GM19372 (cell line): Measurements from ENCODE around the gene TOP3B.

Experiments used
- ATAC-seq: cut with Tn5 transposase; IDR thresholded peaks from one replicate; pipeline ENCODE4 v1.9.1; 2021; ENCODE audit warnings: mild to moderate bottlenecking, low read depth, moderate library complexity; ENCODE audit not compliant: unreplicated experiment

Gene TOP3B, protein sequence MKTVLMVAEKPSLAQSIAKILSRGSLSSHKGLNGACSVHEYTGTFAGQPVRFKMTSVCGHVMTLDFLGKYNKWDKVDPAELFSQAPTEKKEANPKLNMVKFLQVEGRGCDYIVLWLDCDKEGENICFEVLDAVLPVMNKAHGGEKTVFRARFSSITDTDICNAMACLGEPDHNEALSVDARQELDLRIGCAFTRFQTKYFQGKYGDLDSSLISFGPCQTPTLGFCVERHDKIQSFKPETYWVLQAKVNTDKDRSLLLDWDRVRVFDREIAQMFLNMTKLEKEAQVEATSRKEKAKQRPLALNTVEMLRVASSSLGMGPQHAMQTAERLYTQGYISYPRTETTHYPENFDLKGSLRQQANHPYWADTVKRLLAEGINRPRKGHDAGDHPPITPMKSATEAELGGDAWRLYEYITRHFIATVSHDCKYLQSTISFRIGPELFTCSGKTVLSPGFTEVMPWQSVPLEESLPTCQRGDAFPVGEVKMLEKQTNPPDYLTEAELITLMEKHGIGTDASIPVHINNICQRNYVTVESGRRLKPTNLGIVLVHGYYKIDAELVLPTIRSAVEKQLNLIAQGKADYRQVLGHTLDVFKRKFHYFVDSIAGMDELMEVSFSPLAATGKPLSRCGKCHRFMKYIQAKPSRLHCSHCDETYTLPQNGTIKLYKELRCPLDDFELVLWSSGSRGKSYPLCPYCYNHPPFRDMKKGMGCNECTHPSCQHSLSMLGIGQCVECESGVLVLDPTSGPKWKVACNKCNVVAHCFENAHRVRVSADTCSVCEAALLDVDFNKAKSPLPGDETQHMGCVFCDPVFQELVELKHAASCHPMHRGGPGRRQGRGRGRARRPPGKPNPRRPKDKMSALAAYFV

DNA sequence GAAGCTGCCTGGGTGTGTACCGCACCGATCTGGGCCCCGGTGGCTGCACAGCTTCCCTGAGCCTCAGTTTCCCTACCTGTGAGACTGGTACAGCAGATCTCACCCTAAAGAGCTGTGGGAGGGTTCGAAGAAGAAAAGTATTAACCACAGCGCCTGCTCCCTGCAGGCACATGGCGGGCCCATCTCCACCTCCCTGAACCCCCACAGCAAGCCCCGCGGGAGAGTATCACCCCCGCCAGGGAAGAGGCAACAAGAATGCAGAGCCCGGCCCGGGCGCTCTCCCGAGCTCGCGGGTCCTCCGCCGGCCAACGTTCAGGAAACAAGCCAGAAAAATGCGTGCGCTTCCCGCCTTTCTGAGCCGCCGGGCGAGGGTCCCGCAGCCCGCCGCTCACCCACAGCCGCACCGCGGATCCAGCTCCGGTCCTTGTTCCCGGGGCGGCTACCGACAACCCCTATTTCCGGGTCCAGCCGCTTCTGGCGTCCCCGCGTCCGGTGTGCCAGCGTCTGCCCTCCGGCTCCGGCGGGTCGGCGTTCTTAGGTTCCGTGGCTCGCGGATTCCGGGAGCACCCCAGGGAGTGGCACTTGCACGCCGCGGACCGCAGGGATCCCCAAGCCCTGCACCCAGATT is at the start of gene TOP3B:
TSS of gene TOP3B (minus strand) at position 450 of the 628 bp plus-strand sequence. CDS start 7,078 bp downstream, outside the sequence.
- ATAC-seq, result no peak

DNA sequence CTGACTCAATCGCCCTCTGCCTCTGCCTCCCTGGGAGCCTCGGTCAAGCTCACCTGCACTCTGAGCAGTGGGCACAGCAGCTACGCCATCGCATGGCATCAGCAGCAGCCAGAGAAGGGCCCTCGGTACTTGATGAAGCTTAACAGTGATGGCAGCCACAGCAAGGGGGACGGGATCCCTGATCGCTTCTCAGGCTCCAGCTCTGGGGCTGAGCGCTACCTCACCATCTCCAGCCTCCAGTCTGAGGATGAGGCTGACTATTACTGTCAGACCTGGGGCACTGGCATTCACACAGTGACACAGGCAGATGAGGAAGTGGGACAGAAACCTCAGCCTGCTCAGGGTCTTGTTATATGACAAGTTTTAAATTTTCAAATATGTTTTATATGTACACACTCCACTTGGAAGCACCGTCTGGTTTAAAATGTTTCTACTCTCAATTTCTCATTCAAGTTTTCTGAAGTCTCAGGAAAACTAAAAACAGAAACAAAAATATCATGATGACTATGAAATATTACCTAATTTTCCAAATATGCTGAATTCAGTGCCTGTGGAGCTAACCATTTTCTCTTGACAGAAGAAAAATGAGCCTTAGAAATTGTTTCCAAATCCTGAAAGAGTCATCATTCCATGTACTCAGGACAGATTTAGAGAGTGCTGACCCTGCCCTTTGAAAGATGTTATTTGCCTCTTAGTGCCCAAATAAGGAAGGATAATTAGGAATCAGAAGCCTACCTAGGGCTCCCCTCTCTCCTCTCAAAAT is 48.8 kb upstream of the TOP3B start:
- ATAC-seq, result no peak

DNA sequence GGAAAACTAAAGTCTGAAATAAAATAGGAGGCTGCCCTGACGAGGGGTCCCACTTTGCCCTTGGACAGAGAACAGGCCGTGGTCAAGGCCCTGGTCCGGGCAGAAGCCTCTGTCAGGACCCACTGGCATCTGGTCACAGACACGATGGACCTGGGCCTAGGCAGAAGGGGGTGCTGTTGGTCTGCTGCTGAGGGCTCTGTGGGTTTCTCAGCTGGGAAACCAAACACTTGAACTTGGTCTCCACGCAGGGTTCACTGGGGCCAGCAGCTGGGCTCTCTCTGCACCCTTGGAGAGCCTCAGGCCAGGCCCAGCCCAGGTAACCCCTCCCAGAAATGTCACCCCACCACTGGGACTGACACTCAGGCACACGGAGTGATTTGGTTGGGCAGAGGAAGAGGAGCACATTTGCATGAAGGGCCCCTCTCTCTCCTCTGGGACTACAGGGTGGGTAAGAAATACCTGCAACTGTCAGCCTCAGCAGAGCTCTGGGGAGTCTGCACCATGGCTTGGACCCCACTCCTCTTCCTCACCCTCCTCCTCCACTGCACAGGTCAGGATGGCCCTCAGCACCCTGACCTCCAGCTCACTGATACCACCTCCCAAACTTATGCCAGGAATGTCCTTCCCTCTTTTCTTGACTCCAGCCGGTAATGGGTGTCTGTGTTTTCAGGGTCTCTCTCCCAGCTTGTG is 48.1 kb upstream of the TOP3B start:
- ATAC-seq, result no peak

DNA sequence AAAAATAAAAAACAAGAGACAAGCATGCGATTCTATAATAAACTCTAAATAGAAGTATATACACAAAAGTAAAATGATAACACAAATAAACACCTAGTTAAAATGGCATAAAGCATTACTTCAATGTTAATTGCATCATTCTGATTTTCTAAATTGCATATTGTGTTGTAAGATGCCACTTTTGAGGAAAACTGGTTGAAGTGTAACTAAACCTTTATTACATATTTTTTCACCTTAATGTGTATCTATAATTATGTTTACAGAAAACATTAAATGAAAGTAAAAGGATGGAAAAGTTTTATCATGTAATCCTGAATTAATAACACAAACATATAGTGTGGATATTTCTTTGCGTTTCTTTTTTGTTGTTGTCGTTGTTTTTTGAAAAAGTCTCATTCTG is 45.4 kb upstream of the TOP3B start:
- no peak for ATAC-seq

DNA sequence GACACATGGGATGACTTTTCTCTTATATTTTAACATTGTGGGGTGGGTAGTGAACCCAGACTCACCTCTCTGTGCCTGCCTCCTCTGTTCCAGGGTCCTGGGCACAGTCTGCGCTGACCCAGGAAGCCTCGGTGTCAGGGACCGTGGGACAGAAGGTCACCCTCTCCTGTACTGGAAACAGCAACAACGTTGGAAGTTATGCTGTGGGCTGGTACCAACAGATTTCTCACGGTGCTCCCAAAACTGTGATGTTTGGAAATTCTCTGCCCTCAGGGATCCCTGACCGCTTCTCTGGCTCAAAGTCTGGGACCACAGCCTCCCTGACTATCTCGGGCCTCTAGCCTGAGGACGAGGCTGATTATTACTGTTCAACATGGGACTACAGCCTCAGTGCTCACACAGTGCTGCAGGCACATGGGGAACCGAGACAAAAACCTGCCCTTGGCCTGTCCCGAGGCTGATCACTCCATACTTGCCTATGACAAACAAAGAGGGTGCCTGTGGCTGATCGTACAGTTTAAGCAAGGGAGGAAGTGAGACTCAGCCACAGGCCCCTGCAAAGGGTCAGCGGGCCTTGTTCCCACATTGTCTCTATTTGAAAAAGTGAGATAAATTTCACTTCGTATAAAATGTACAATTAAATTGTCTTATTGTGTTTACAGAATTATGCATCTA is 43.7 kb upstream of the TOP3B start:
- ATAC-seq, result no peak

DNA sequence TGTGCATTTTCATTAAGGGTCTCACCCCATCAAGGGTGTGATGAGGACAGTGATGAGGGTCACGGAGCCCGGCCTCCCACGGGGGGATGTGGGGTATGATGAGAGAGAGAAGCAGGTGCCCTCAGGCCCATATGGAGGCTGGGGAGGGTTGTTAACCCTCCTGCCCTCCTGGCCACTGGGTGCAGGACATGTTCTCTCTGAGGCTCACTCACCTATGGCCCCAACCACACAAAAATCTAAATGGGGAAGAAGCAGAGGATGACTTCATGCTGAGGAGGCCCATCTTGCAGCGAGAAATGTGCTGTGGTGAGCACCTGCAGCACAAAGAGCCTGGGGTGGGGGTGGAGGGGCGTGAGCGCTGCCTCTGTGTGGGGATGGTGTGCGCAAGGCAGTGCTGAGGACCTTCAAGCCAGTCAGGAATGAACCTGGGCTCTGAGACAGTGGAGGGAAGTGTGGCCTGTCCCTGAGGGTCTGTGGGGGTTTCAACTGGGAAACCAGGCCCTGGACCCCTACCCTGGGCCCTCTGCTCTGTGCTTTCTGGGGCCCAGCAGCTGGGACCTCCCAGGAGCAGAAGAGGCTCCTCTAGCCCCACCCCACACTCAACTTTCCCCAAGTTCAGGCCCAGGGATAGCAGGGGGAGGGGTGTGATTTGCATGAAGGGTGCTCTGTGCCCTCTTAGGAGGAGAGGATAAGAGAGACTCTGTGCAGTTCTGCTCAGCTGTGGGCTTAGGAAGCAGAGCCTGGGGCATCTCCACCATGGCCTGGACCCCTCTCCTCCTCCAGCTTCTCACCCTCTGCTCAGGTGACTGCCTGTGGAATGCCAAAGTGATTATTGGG is 43.0 kb upstream of the TOP3B start:
- no peak for ATAC-seq

DNA sequence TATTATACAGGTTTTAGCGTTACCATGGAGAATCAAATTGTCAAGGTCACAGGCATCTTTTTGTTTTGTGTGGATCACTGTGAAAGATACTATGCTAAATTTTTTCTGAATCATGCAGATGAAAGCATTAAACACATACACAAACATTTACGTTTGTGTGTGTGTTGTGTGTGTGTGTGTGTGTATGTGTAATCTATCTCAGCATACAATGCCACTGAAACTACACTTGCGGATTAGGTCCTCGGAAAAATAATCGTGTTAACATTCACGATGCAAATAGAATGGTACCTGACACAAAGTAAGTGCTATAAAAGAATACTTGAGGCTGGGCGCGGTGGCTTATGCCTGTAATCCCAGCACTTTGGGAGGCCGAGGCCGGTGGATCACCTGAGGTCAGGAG is 41.9 kb upstream of the TOP3B start:
- ATAC-seq, result no peak

DNA sequence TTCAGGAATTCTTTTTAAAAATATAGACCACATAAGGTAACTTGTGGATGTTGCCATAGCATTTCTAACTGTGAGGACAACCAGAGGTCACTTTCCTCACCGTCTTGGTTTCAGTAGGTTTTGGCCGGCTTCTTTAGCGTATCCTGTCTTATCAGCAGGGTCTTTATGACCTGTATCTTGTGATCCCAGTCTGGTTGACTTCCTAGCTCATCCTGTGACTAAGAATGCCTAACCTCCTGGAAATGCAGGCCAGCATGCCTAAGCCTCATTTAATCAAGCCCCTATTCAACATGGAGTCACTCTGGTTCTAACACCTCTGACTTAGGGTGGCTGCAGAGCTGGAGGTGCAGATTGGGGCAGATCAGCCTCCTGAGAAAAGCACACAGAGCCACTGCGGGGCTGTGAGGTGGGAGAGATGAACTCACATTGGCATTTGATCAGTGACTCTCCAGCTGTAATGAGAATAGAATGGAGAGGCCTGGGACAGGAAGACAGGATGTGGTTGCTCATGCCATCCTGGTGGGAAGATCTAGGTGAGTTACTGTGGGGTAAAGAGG is 41.1 kb upstream of the TOP3B start:
- ATAC-seq, result no peak

DNA sequence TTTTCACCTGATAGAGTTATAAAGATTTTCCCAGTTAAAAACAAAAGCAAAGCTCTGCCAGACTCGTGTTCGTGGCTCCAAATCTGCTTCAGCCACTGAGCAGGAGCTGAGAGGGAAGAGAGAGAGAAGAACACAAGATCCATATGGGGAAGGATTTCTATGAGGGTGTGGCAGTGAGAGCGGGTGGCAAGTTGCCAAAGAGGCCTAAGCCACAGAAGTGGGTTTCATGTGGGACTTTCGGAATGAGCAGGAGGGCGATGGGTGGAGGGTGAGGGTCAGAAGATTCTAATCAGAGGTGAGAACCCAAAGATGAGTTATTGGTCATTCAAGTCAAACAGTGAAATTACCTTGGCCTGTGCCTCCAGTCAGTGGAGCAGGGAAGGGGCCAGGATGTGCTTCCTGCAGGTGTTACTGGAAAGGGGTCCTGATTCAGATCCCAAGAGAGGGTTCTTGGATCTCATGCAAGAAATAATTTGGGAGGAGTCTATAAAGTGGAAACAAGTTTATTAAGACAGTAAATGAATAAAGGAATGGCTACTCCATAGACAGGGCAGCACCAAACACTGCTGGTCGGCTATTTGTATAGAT is 40.5 kb upstream of the TOP3B start:
- no peak for ATAC-seq

DNA sequence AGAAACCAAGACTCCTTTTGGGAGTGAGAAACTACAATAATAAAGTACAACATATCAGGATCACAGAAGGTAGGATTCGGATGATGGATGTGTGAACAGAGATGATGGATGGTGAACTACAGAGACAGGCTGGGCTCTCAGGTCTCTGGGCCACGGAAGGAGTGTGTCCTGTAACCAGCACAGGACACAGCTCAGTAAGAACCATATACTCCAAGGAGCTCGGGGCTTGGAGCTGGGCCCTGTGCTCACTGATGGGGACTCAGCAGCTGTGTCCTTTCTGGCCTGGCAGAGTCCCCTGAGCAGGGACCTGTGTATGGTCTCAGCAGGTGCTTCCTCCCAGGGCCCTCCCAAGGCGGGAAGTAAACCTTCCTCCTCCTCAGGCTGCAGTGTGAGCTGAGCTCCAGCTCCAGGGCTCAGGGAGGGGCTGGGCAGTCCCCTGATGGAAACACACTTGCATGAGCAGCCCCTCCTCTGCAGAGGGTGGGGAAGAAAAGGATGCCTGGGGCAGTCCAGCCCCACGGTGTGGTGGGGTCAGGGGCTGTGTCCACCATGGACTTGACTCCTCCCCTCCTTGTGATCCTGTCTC is 39.8 kb upstream of the TOP3B start:
- no peak for ATAC-seq

DNA sequence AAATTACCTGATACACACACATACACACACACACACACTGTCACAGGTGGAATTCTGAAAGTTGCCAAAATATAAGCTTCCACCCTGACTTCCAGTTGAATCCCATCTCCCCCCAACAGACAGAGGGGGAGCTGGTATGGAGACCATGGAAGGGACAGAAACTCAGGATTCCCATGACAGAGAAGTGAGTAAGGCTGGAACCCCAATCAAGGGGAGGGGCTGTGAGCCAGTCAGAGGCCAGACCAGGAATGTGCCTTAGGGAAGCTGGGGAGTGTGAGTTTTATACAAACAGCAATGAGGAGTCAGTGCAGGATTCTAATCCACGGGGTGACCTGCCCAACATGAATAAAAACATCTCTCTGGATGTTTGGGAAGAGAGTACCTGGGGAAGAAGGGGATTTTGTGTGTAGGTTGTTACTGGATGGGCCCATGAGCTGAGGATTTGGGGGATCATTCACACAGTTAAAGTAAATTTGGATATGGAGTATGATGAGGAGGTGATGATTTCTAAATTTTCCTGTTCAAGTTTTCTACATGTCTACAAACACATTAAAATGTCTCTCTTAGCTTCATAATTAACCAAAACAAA is 38.7 kb upstream of the TOP3B start:
- no peak for ATAC-seq

DNA sequence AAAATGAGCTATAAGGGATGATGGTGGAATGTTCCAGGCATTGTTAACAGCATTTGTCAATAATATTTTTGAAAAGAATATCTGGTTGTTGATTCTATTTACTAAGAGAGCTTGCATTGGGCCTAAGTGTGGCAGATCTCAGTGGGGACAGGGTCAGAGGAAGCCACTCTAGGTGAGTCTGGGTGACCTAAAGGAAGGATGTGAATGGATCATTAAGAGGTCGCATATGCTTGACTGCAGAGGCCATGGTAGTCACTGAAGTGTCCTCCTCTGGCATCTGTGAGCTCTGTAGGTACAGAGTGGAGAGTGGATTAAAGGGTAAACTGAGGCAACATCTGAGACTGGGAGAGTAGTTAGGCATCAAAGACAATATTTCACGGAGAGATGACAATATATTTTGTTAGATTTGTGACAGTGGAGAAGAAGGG is 37.9 kb upstream of the TOP3B start:
- ATAC-seq, result no peak

DNA sequence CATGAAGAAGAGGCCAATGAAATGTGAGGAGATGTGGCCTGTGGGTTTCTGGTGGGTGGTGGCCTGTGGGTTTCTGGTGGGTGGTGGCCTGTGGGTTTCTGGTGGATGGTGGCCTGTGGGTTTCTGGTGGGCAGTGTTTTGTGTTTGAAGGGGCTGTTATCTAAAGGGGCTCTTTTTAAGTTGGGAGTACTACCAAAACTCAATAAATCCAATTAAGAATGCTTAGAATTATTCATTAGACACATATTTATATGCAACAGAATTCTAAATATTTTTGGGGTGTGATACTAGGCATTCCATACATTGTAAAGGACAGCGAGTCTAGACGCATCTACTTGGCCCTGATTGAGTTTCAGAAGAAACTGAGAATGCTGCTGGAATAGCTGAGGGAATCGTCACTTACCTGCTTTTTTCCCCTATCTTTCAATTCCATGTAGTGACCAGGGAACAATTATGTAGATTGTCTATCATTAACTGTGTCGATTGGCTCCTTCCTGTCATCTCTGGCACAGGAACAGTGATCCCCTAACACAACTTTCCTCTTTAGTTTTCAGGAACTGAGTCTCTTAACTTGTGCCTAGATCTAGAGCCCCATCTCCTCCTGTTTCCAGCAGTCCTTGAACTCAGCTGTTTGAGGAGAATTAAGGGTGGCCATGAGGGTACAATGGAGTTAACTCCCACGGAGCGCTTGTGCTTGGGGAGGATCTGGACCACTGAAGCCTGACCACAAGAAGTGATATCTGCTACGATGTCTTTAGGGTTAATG is 37.3 kb upstream of the TOP3B start:
- no peak for ATAC-seq

DNA sequence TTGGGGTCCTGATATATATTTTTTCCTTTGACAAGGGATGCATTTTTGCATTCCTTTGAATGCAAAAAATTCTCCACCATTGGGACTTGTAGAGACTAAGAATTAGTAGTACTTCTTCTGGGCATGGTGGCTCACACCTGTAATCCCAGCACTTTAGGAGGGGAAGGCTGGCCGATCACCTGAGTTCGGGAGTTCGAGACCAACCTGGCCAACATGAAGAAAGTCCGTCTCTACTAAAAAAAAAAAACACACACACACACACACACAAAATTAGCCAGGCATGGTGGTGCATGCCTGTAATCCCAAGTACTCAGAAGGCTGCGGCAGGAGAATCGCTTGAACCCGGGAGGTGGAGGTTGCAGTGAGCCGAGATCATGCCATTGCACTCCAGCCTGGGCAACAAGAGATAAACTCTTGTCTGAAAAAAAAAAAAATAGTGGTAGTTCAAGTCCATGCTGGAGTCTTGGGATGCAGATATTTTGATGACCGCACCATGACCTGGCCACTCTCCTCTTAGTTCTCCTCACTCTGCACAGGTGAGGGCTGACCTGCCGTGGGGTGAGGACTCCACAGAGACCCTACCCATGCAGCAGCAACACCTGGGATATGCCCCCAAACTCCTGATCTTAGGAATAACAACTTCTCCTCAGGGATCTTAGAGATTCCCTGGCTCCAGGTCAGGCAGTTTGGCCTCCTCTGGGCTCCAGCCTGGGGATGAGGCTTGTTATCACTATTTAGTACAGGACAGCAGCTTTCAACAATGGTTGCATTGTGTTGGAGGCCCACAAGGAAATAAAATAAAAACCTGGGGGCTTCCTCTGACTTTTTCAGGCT is 36.5 kb upstream of the TOP3B start:
- ATAC-seq, result no peak

DNA sequence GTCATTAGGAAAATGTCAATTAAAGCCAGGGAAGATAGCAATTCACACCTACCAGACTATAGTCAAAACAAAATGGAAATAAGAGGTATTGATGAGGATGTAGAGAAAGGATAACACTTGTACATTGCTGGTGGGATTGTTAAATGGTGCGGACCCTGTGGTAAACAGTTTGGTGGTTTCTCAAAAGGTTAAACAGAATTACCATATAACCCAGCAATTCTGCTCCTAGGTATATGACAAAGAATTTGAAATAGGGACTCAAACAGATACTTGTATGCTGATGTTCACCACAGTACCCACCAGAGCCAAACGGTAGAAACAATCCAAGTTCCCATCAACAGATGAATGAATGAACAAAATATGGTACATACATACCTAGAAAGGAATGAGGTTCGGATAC is 33.0 kb upstream of the TOP3B start:
- ATAC-seq, result no peak

DNA sequence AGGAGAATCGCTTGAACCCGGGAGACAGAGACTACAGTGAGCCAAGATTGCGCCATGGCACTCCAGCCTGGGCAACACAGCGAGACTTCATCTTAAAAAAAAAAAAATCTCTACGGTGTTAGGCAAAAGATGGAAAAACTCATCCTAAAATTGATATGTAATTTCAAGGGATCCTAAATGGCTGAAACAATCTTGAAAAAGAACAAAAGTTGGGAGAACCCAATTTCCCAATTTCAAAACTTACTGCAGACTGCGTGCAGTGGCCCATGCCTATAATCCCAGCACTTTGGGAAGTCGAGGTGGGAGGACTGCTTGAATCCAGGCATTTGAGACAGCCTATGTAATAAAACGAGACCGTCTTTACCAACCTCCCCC is 31.7 kb upstream of the TOP3B start:
- ATAC-seq, result no peak
